ENCODE measurements around the gene GINS2.
A peak's percentile ranks its signal among the peaks of the same experiment; 100 is the strongest.

GINS2 gene

GRCh38 chr16:85667841-85668413 is 20.8 kb downstream of the GINS2 start:
- no peak for DNase-seq (ENCODE audit: low read depth in 2 of 2)

DNA sequence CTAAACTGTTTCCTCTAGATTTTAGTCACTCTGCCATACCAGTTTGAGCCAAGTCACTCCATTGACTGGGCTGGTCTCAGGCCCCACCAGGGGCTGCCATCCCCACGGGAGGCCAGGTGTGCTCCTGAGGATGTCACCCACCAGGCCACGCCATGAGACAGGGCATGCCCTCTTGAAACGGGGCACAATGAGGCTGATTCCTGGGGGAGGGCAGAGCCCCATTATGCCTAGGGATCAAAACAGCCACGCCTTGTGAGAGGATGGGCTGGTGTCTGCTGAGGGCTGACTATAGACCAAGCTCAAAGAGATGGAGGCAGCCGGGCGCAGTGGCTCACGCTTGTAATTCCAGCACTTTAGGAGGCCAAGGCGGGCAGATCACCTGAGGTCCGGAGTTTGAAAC is 21.5 kb downstream of the GINS2 start:
- no peak for DNase-seq (ENCODE audit: low read depth in 2 of 2)

GRCh38 chr16:85665929-85666328 is 22.8 kb downstream of the GINS2 start:
- no peak for DNase-seq (ENCODE audit: low read depth in 2 of 2)

GRCh38 chr16:85665373-85665740 is 23.4 kb downstream of the GINS2 start:
- no peak for DNase-seq (ENCODE audit: low read depth in 2 of 2)

GRCh38 chr16:85664580-85665372 is 24.0 kb downstream of the GINS2 start:
- no peak for DNase-seq (ENCODE audit: low read depth in 2 of 2)

- DNase-seq (ENCODE audit: low read depth in 2 of 2), result no peak
Observed at GRCh38 chr16:85663891-85664321, 24.8 kb downstream of the GINS2 start.

DNA sequence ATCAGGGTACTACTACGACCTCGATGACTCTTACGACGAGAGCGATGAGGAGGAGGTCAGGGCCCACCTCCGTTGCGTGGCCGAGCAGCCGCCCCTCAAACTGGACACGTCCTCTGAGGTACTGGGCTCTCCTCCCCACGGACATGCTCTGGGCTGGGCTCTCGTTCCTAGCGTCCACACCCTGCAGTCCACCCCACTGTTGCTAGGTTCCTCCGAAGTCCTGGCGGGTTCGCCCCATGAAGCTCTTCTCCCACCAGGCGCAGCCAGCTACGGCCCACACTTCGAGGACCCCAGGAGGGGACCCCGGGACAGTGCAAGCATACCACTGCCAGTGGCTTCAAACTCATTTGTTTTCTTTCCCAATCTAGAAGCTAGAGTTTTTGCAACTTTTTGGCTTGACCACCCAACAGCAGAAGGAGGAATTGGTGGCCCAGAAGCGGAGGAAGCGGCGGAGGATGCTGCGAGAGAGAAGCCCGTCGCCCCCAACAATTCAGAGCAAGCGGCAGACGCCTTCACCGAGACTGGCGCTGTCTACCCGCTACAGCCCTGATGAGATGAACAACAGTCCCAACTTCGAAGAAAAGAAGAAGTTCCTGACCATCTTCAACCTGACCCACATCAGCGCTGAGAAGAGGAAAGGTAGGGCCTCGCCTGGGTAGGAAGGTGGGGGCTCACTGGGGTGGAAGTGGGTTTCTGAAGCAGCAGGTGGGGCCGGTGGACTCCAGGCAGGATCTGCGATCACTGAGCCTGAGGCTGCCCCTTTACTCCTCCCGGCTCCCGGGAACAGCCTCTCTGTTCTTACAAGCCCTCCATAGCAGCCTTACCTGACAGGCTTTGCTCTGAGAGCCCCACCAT is 25.6 kb downstream of the GINS2 start:
- DNase-seq (ENCODE audit: low read depth in 2 of 2), result no peak

DNA sequence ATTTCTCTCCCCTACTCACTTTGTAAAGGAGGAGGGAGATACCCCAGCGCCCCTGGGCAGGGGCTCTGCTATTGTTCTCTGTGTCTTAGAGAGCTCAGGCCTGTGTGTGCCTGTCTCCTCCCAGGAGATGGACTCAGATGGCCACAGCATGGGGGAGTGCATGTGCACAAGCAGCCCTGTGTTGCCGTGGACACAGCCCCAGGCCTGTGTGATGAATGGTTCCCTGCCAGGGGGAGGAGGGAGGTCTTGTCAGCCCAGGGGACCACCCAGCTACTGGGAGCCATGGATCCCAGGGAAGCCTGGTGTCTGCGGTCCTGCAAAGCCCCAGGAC is 26.3 kb downstream of the GINS2 start:
- DNase-seq (ENCODE audit: low read depth in 2 of 2), result no peak

GRCh38 chr16:85661740-85662481 is 26.8 kb downstream of the GINS2 start:
- DNase-seq (ENCODE audit: low read depth in 2 of 2), result no peak

DNA sequence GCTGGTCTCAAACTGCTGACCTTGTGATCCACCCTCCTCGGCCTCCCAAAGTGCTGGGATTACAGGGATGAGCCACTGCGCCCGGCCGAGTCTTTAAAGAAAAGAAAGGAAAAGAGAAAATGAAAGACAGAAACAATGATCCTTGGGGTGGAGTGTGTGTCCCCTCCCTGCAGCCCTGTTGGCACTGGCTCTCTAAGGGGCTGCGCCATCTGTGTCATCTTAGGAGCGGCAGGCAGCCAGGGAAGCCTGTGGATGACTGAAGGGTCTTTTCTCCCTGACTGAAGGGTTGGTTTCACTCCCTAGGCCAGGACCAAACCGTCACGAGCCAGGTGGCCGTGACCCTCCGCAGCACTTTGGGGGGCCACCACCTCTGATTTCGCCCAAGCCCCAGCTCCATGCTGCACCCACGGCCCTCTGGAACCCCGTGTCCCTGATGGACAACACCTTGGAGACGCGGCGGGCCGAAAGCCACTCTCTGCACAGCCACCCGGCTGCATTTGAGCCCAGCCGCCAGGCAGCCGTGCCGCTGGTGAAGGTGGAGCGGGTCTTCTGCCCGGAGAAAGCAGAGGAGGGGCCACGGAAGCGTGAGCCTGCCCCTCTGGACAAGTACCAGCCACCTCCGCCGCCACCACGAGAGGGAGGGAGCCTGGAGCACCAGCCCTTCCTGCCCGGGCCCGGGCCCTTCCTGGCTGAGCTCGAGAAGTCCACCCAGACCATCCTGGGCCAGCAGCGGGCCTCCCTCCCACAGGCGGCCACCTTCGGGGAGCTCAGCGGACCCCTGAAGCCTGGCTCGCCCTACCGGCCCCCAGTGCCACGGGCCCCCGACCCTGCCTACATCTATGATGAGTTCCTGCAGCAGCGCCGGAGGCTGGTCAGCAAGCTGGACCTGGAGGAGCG is 27.7 kb downstream of the GINS2 start:
- DNase-seq (ENCODE audit: low read depth in 2 of 2), result no peak

GRCh38 chr16:85659805-85660511 is 28.8 kb downstream of the GINS2 start:
- peak; percentile 17 to 37 for DNase-seq (ENCODE audit: low read depth in 2 of 2)

- no peak for DNase-seq (ENCODE audit: low read depth in 2 of 2)
Observed at GRCh38 chr16:85659336-85659735, 29.4 kb downstream of the GINS2 start.

DNA sequence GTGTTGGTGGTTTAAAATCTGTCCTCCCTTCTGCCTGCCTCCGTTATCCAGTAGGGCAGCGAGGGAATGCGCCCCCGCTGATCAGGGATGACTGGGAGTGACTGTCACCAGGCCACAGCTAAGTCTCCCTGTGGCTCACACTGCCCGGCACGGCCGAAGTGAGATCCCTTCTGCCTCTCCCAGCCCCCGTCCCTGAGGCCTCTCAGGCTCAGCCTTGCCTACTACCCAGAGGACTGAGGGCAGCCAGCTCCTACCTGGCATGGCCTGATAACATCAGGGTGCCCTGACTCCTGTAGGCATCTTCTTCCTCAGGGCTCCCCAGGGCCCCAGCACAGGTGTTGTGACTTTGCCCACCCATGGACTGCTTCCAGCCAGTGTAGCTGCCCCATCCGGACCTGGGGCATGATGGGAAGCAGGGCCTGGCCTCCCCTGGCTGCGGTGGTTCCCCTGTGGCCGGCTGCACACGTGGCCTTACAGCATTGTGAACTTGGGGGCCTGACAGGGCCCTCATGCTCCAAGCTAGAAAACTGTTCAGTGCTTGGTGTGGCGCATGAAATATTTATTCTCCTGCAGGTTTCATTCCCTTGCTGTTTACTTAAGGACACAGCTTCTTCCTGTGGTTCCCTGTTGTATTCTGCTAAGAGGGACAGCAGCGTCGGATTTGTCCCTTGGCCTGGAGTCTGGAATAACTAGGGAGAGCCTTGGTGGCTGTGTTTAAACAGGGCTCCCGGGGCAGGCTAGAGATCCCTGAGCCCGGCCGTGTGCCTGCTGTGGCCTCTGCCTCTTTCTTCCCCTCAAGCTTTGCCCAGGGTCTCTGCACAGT is 30.0 kb downstream of the GINS2 start:
- DNase-seq (ENCODE audit: low read depth in 2 of 2), result no peak

- no peak for DNase-seq (ENCODE audit: low read depth in 2 of 2)
Observed at GRCh38 chr16:85657996-85658395, 30.8 kb downstream of the GINS2 start.

- no peak for DNase-seq (ENCODE audit: low read depth in 2 of 2)
Observed at GRCh38 chr16:85657267-85657650, 31.5 kb downstream of the GINS2 start.

DNA sequence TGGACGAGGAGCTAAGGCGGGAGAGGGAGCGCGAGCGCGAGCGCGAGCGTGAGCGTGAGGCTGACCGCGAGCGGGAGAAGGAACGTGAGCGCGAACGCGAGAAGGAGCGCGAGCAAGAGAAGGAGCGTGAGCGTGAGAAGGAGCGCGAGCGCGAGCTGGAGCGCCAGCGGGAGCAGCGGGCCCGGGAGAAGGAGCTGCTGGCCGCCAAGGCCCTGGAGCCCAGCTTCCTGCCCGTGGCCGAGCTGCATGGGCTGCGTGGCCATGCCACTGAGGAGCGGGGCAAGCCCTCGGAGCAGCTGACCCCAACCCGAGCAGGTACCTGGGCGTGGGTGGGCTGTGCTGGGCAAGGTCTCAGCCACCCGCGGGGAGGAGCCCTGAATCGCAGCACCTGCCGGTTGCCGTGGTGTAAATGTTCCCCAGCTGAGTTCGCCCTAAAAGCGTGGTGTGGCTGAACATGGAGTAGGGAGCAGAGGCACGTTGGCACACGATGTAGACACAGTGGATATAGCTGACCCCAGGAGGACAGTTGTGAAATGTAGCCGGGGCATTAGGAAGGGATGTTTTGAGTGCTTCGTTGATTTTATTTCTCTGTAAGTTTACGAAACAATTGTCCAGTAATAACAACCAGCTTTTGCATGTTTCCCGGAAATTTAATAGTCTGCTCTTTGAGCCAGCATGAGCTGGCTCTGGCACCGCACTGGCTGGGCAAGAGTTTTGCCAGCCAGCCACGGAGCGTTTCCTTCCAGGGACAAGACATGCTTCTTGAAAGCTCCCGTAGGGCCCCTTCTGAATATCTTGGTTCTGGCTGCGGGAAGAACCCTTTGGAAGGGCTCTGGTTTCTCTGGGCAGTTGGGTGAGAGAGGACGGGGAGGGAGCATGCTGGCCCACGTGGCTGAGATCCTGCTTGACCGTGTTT is 32.1 kb downstream of the GINS2 start:
- no peak for DNase-seq (ENCODE audit: low read depth in 2 of 2)

DNA sequence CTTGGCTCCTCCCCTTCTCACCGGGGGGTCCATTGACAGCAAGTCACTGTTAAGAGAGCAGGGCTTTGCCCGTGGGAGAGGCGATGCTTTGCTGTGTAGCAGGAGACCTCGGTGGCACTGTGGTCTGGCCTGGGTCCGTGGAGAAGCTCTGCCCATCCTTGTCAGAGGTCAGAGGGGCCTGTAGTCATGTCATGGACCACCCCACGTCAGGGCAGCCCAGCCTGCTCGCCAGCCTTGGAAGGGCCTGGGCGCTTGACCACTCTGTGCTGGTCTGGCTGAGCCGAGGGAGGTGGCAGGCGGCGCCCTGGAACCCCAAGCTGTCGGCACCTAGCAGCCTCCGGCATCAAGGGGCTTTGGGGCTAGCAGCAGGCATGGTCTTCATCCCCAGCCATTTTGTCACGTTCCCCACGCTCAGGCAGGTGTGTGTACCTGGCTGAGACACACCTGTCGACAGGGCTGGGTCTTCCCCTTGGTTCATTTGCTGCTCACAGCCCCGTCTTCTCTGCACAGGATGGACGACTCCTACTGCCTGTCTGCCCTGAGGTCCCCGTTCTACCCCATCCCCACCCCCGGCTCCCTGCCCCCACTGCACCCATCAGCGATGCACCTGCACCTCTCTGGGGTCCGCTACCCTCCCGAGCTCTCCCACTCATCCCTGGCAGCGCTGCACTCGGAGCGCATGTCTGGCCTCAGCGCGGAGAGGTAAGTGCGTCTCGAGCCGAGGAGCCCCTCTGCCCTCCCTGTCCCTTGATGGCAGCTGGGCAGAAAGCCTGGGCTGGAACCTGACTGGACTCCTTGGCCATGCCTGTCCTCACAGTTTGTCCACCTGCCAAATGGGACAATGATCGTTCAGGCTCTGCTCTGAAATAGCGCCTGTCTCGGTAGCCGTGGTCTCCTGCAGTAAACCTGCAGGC is 33.3 kb downstream of the GINS2 start:
- DNase-seq (ENCODE audit: low read depth in 2 of 2), result no peak
